WTC11 (cell line): ENCODE data around the gene SLC12A2. TPM values are rescaled to one million over a fixed set of nuclear protein-coding genes. Genes with fewer than 3 reads are reported as not detected.

ENCODE experiments used
- ATAC-seq: fragments of 200-7000 bp; cut with Tn5 transposase; 2 replicates; pipeline ENCODE4 v1.10.0; 2021; ENCODE audit warnings: mild to moderate bottlenecking, moderate library complexity
- CTCF ChIA-PET: fragments of 300-600 bp; sonication (Branson Sonifier 250); formaldehyde crosslinking; loops from one replicate; lab custom pipeline; 2021; ENCODE audit warnings: antibody characterized with exemption; lab: Charles Lee
- POLR2A ChIA-PET: fragments of 350-600 bp; sonication (Branson Sonifier 250); formaldehyde crosslinking; loops from one replicate; lab custom pipeline; 2021; ENCODE audit warnings: antibody characterized with exemption; lab: Charles Lee
- DNase-seq: peaks from one replicate; pipeline ENCODE4 v3.0.0; 2021; ENCODE audit warnings: low spot score
- H3K27ac Mint-ChIP-seq: 2 replicates; pipeline ENCODE4 v1.8.0; 2021; ENCODE audit warnings: mixed read lengths
- H3K27me3 Mint-ChIP-seq: 2 replicates; pipeline ENCODE4 v1.8.0; 2021; ENCODE audit warnings: low read depth, mild to moderate bottlenecking, moderate library complexity, mixed read lengths
- H3K36me3 Mint-ChIP-seq: 2 replicates; pipeline ENCODE4 v1.8.0; 2021; ENCODE audit warnings: mixed read lengths
- H3K4me1 Mint-ChIP-seq: 2 replicates; pipeline ENCODE4 v1.8.0; 2022; ENCODE audit warnings: mixed read lengths
- H3K4me3 Mint-ChIP-seq: 2 replicates; pipeline ENCODE4 v1.8.0; 2021; ENCODE audit warnings: mild to moderate bottlenecking, moderate library complexity, mixed read lengths
- H3K9me3 Mint-ChIP-seq: 2 replicates; pipeline ENCODE4 v1.8.0; 2021; ENCODE audit warnings: mixed read lengths
- CREB1 ChIP-seq: sonication (generic); formaldehyde crosslinking; IDR thresholded peaks from 2 replicates; pipeline ENCODE4 v1.8.0; 2023; ENCODE audit warnings: mild to moderate bottlenecking, missing genetic modification reagents
- CREM ChIP-seq: sonication (generic); formaldehyde crosslinking; IDR thresholded peaks from 2 replicates; pipeline ENCODE4 v1.8.1; 2022; ENCODE audit warnings: mild to moderate bottlenecking, missing genetic modification reagents, moderate library complexity
- FOXK1 ChIP-seq: sonication (generic); formaldehyde crosslinking; IDR thresholded peaks from 2 replicates; pipeline ENCODE4 v1.8.0; 2022; ENCODE audit warnings: mild to moderate bottlenecking, moderate library complexity, missing genetic modification reagents
- FOXP4 ChIP-seq: sonication (generic); formaldehyde crosslinking; IDR thresholded peaks from 2 replicates; pipeline ENCODE4 v1.8.0; 2022; ENCODE audit warnings: mild to moderate bottlenecking, missing genetic modification reagents
- GTF2I ChIP-seq: fragments of 250-450 bp; sonication (Bioruptor Pico); conservative IDR thresholded peaks from 2 replicates; pipeline ENCODE4 v1.4.0; 2021; ENCODE audit warnings: mild to moderate bottlenecking
- HMGXB4 ChIP-seq: sonication (generic); formaldehyde crosslinking; IDR thresholded peaks from 2 replicates; pipeline ENCODE4 v1.8.1; 2023; ENCODE audit warnings: mild to moderate bottlenecking, moderate library complexity, missing genetic modification reagents
- JAZF1 ChIP-seq: fragments of 250-450 bp; sonication (Bioruptor Pico); IDR thresholded peaks from 2 replicates; pipeline ENCODE4 v1.9.0; 2021; ENCODE audit warnings: moderate library complexity, mild to moderate bottlenecking, inconsistent platforms
- KAT7 ChIP-seq: sonication (generic); formaldehyde crosslinking; IDR thresholded peaks from 2 replicates; pipeline ENCODE4 v1.8.1; 2023; ENCODE audit warnings: missing genetic modification reagents, mild to moderate bottlenecking, borderline replicate concordance
- MYBL2 ChIP-seq: sonication (generic); formaldehyde crosslinking; IDR thresholded peaks from 2 replicates; pipeline ENCODE4 v1.8.1; 2023; ENCODE audit warnings: mild to moderate bottlenecking, moderate library complexity, missing genetic modification reagents
- NFATC4 ChIP-seq: fragments of 250-450 bp; sonication (Bioruptor Pico); IDR thresholded peaks from 2 replicates; pipeline ENCODE4 v1.9.0; 2021; ENCODE audit warnings: mild to moderate bottlenecking
- NR1H2 ChIP-seq: sonication (generic); formaldehyde crosslinking; IDR thresholded peaks from 2 replicates; pipeline ENCODE4 v1.9.0; 2021; ENCODE audit warnings: mild to moderate bottlenecking, moderate library complexity, missing genetic modification reagents
- NR2C2 ChIP-seq: sonication (generic); formaldehyde crosslinking; IDR thresholded peaks from 2 replicates; pipeline ENCODE4 v1.8.0; 2022; ENCODE audit warnings: mild to moderate bottlenecking, missing genetic modification reagents
- NR3C1 ChIP-seq: sonication (generic); formaldehyde crosslinking; conservative IDR thresholded peaks from 2 replicates; pipeline ENCODE4 v1.8.1; 2023; ENCODE audit warnings: low read depth, mild to moderate bottlenecking, missing genetic modification reagents
- SMAD3 ChIP-seq: sonication (generic); formaldehyde crosslinking; IDR thresholded peaks from 2 replicates; pipeline ENCODE4 v1.8.0; 2022; ENCODE audit warnings: missing genetic modification reagents, mild to moderate bottlenecking, borderline replicate concordance
- SP1 ChIP-seq: sonication (generic); formaldehyde crosslinking; conservative IDR thresholded peaks from 2 replicates; pipeline ENCODE4 v1.8.1; 2022; ENCODE audit warnings: missing genetic modification reagents
- STAT6 ChIP-seq: sonication (generic); formaldehyde crosslinking; conservative IDR thresholded peaks from 2 replicates; pipeline ENCODE4 v1.8.1; 2023; ENCODE audit warnings: mild to moderate bottlenecking, low read depth, missing genetic modification reagents, moderate library complexity
- TEAD1 ChIP-seq: sonication (generic); formaldehyde crosslinking; IDR thresholded peaks from 2 replicates; pipeline ENCODE4 v1.8.0; 2022; ENCODE audit warnings: mild to moderate bottlenecking, missing genetic modification reagents
- TEAD4 ChIP-seq: sonication (generic); formaldehyde crosslinking; IDR thresholded peaks from 2 replicates; pipeline ENCODE4 v1.8.0; 2022; ENCODE audit warnings: mild to moderate bottlenecking, missing genetic modification reagents
- ZMAT4 ChIP-seq: fragments of 250-450 bp; sonication (Bioruptor Pico); IDR thresholded peaks from 2 replicates; pipeline ENCODE4 v1.9.0; 2021; ENCODE audit warnings: mild to moderate bottlenecking
- ZNF121 ChIP-seq: sonication (generic); formaldehyde crosslinking; IDR thresholded peaks from 2 replicates; pipeline ENCODE4 v1.8.0; 2023; ENCODE audit warnings: missing genetic modification reagents
- ZNF219 ChIP-seq: sonication (generic); formaldehyde crosslinking; IDR thresholded peaks from 2 replicates; pipeline ENCODE4 v1.8.0; 2023; ENCODE audit warnings: missing genetic modification reagents, mild to moderate bottlenecking, borderline replicate concordance
- ZNF263 ChIP-seq: sonication (generic); formaldehyde crosslinking; IDR thresholded peaks from 2 replicates; pipeline ENCODE4 v1.8.1; 2022; ENCODE audit warnings: low read depth, mild to moderate bottlenecking, moderate library complexity, missing genetic modification reagents
- total RNA-seq: library from RNA; stranded (reverse); gene quantifications from 3 replicates; pipeline ENCODE4 v1.2.3, GENCODE V29; 2021

The SLC12A2 gene
- total RNA-seq, 1 experiment from 2014 or later, result 8.4 TPM

- TF ChIP-seq TEAD4 (no peak), ZNF219 (CRISPR knock-in tag) (no peak), ZMAT4 (no peak), STAT6 (CRISPR knock-in tag) (no peak), HMGXB4 (CRISPR knock-in tag) (no peak), CREM (CRISPR knock-in tag) (no peak), KAT7 (CRISPR knock-in tag) (no peak)
Observed at GRCh38 chr5:128097224-128097623, 13.7 kb downstream of the SLC12A2 start (continued).

- TF ChIP-seq ZNF121, result no peak
- TF ChIP-seq JAZF1 (CRISPR knock-in tag), result no peak
- TF ChIP-seq SMAD3 (CRISPR knock-in tag), result no peak
- TF ChIP-seq NR1H2 (CRISPR knock-in tag), result no peak
- TF ChIP-seq SP1 (CRISPR knock-in tag), result no peak
- TF ChIP-seq NFATC4 (CRISPR knock-in tag), result no peak
- TF ChIP-seq NR2C2 (CRISPR knock-in tag), result no peak
- no peak for TF ChIP-seq GTF2I
- TF ChIP-seq NR3C1 (CRISPR knock-in tag), result no peak
- no peak for TF ChIP-seq TEAD1 (CRISPR knock-in tag)
- no peak for TF ChIP-seq FOXP4
- TF ChIP-seq CREB1 (CRISPR knock-in tag), result no peak
- TF ChIP-seq FOXK1 (CRISPR knock-in tag), result no peak
- TF ChIP-seq KAT7 (CRISPR knock-in tag), result no peak
- TF ChIP-seq MYBL2 (CRISPR knock-in tag), result no peak
- no peak for TF ChIP-seq ZNF263 (CRISPR knock-in tag)
- H3K4me1 Mint-ChIP-seq, result peaks cover 5% of the 10 kb centered on the region
- DNase-seq (no peak), ATAC-seq (no peak)
- peaks cover 23% of the 10 kb centered on the region for H3K36me3 Mint-ChIP-seq
- no peaks in the 10 kb centered on the region; the same call in 1 of the 2 replicates for H3K27me3 Mint-ChIP-seq
- ChIA-PET POLR2A (no interaction called here), CTCF (no interaction called here)
- H3K9me3 Mint-ChIP-seq, result peaks cover 27% of the 10 kb centered on the region
- H3K27ac Mint-ChIP-seq, result no peak overlapping the region
- H3K4me3 Mint-ChIP-seq, result no peak overlapping the region
Observed at GRCh38 chr5:128097781-128098180, 14.2 kb downstream of the SLC12A2 start.
